ENCODE results near the gene PDLIM4. TPM values are rescaled to one million over a fixed set of nuclear protein-coding genes. Genes with fewer than 3 reads are reported as not detected.

The PDLIM4 gene
- total RNA-seq, 2 experiments from 2014 or later: not detected

GRCh38 chr5:132269635-132270334 lies 12.3 kb downstream of the PDLIM4 start:
- H3K9me2 ChIP-seq (ENCODE audit: insufficient read depth, low read length): no peaks in the 10 kb centered on the region
- H4K20me1 ChIP-seq (ENCODE audit: insufficient read depth, low read length): no peaks in the 10 kb centered on the region
- no peaks in the 10 kb centered on the region for H3K9me3 ChIP-seq (ENCODE audit: low read length)
- H3K4me3 ChIP-seq (ENCODE audit: low read depth, low read length, poor library complexity, severe bottlenecking): no peak overlapping the region
- CTCF ChIA-PET (ENCODE audit: unreplicated experiment): interaction anchor here (0.5 kb wide), 1 partner anchor 81 kb away, joined by 3 read pairs; no protein-coding TSS in a partner anchor
- H3K27ac ChIP-seq (ENCODE audit: low read depth, low read length, poor library complexity, severe bottlenecking): no peak overlapping the region
- no peaks in the 10 kb centered on the region for H3K36me3 ChIP-seq (ENCODE audit: insufficient read depth, low read length)
- intact Hi-C loops (cut with micrococcal nuclease; ENCODE audit: unreplicated experiment): loop anchor here (5.0 to 10.0 kb wide), 2 partner anchors 85 to 233 kb away; no protein-coding TSS in a partner anchor
- H3K79me2 ChIP-seq (ENCODE audit: insufficient read depth, low read depth, low read length): no peaks in the 10 kb centered on the region
- POLR2A ChIA-PET: no interaction called here
- H2AFZ ChIP-seq (ENCODE audit: low read length): 0 out of 2 replicates have a peak overlapping the region, but pooled peaks have one; percentile 24
- H3K4me1 ChIP-seq (ENCODE audit: insufficient read depth, low read length, poor library complexity, severe bottlenecking): no peaks in the 10 kb centered on the region
- DNase-seq (ENCODE audit: low spot score): no peak
- H3K4me2 ChIP-seq (ENCODE audit: low read length): no peak overlapping the region
- no TSS peak for BruUV-seq (replicated peaks)
- no peak for TF ChIP-seq EZH2phosphoT487 (IDR thresholded peaks at IDR 0.05; ENCODE audit: borderline replicate concordance, low read depth, low read length)
- no peak for TF ChIP-seq CTCF (conservative IDR thresholded peaks at IDR 0.05; ENCODE audit: low read length)

- Histone ChIP-seq H4K20me1 (ENCODE audit: insufficient read depth, low read length) (no peaks in the 10 kb centered on the region), H3K27ac (ENCODE audit: low read depth, low read length, poor library complexity, severe bottlenecking) (no peak overlapping the region), H3K36me3 (ENCODE audit: insufficient read depth, low read length) (no peaks in the 10 kb centered on the region), H3K4me1 (ENCODE audit: insufficient read depth, low read length, poor library complexity, severe bottlenecking) (no peaks in the 10 kb centered on the region), H3K9me3 (ENCODE audit: low read length) (no peaks in the 10 kb centered on the region), H3K79me2 (ENCODE audit: insufficient read depth, low read depth, low read length) (no peaks in the 10 kb centered on the region), H3K4me2 (ENCODE audit: low read length) (no peak overlapping the region), H2AFZ (ENCODE audit: low read length) (0 out of 2 replicates have a peak overlapping the region, but pooled peaks have one; percentile 24), H3K4me3 (ENCODE audit: low read depth, low read length, poor library complexity, severe bottlenecking) (no peak overlapping the region), H3K9me2 (ENCODE audit: insufficient read depth, low read length) (no peaks in the 10 kb centered on the region)
- DNase-seq (ENCODE audit: low spot score): no peak
- ChIA-PET CTCF (ENCODE audit: unreplicated experiment) (interaction anchor here (0.5 kb wide), 1 partner anchor 80 kb away, joined by 3 read pairs; no protein-coding TSS in a partner anchor), POLR2A (no interaction called here)
- TF ChIP-seq CTCF (conservative IDR thresholded peaks at IDR 0.05; ENCODE audit: low read length) (no peak), EZH2phosphoT487 (IDR thresholded peaks at IDR 0.05; ENCODE audit: borderline replicate concordance, low read depth, low read length) (no peak)
- intact Hi-C loops (cut with micrococcal nuclease; ENCODE audit: unreplicated experiment): loop anchor here (5.0 to 10.0 kb wide), 2 partner anchors 85 to 232 kb away; no protein-coding TSS in a partner anchor
- no TSS peak for BruUV-seq (replicated peaks)
Observed at GRCh38 chr5:132270335-132270665, 12.8 kb downstream of the PDLIM4 start.

GRCh38 chr5:132270706-132271105 lies 13.2 kb downstream of the PDLIM4 start:
- no peak overlapping the region for H3K4me3 ChIP-seq (ENCODE audit: low read depth, low read length, poor library complexity, severe bottlenecking)
- no peaks in the 10 kb centered on the region for H3K9me3 ChIP-seq (ENCODE audit: low read length)
- no peaks in the 10 kb centered on the region for H3K36me3 ChIP-seq (ENCODE audit: insufficient read depth, low read length)
- TF ChIP-seq CTCF (conservative IDR thresholded peaks at IDR 0.05; ENCODE audit: low read length) (no peak), EZH2phosphoT487 (IDR thresholded peaks at IDR 0.05; ENCODE audit: borderline replicate concordance, low read depth, low read length) (no peak)
- H3K4me2 ChIP-seq (ENCODE audit: low read length): no peak overlapping the region
- DNase-seq (ENCODE audit: low spot score): no peak
- no peaks in the 10 kb centered on the region for H3K79me2 ChIP-seq (ENCODE audit: insufficient read depth, low read depth, low read length)
- H2AFZ ChIP-seq (ENCODE audit: low read length): no peak overlapping the region
- no TSS peak for BruUV-seq (replicated peaks)
- no peaks in the 10 kb centered on the region for H3K4me1 ChIP-seq (ENCODE audit: insufficient read depth, low read length, poor library complexity, severe bottlenecking)
- CTCF ChIA-PET (ENCODE audit: unreplicated experiment): no interaction called here
- H4K20me1 ChIP-seq (ENCODE audit: insufficient read depth, low read length): no peaks in the 10 kb centered on the region
- H3K27ac ChIP-seq (ENCODE audit: low read depth, low read length, poor library complexity, severe bottlenecking): no peak overlapping the region
- POLR2A ChIA-PET: no interaction called here
- no peaks in the 10 kb centered on the region for H3K9me2 ChIP-seq (ENCODE audit: insufficient read depth, low read length)
- intact Hi-C loops (cut with micrococcal nuclease; ENCODE audit: unreplicated experiment): loop anchor here (5.0 to 10.0 kb wide), 2 partner anchors 86 to 232 kb away; no protein-coding TSS in a partner anchor

All from OCI-LY7 (cell line).